AG09319 (cell line): ENCODE measurements around the gene EHHADH.
"Not testable (repeated sequence)": the region's sequence is repeated elsewhere in the genome, so short reads cannot be mapped to it uniquely, and the experiment has no call there.

Experiments
- DNase-seq: peaks from one replicate; pipeline ENCODE4 v3.0.0-alpha.2; 2010; ENCODE audit warnings: low read depth; ENCODE audit errors: extremely low read depth
- CTCF ChIP-seq: IDR thresholded peaks from 2 replicates; pipeline ENCODE4 v1.5.1; 2011; ENCODE audit warnings: low read depth, mild to moderate bottlenecking, inconsistent platforms, low read length, moderate library complexity

EHHADH gene

DNA sequence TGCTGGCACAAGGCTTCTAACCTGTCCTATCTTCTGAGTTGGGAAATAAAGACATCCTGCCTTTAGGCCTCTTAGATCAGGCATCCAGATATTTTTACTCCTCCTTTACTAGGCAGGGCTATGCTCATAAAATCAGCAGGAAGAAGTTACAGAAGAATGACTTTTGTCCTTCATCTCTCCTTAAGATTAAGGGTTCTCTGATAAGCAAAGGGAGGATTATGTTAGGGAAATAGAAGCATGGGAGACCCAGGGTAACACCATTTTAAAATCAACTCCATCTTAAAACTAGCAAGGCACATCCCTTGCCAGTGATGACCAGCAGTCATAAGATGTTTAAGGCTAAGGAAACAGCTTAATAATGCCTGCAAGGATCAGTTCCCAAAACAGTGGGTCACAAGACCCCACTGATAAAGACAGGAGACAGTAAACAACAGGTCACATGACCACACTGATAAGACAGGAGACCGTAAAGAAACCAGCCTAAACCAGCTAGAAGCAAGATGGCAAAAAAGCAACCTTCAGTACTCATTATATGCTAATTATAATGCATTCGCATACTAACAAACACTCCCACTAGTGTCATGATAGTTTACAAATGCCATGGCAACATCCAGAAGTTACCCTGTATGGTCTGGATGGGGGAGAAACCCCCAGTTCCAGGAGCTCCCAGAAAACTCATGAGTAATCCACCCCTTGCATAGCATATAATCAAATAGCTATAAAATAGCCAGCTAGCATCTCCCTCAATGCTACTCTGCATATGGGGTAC, 14.5 kb upstream of the EHHADH start:
- no peak for TF ChIP-seq CTCF

GRCh38 chr3:185267193-185267592, 13.3 kb upstream of the EHHADH start:
- no peak for TF ChIP-seq CTCF
- DNase-seq: no peak

More for the DNA sequence above, 14.5 kb upstream of the EHHADH start:
- DNase-seq: no peak

- no peak for TF ChIP-seq CTCF
- DNase-seq: no peak
Measured at GRCh38 chr3:185264849-185265553, 11.2 kb upstream of the EHHADH start.

DNA sequence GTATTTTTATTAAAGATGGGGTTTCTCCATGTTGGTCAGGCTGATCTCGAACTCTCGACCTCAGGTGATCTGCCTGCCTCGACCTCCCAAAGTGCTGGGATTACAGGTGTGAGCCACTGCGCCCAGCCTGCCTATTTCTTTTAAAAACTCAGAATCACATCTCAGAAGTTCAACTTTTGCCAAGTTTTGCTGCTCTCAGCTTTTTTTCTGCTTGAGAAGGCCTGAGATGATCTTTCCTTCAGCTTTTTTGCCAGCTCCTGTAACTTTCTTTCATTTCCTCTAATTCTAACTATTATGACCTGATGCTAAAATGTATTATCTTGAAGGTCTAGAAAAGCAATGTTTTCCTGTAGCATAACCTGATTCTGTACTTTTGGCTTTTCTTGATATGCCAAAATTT, 9.6 kb upstream of the EHHADH start:
- TF ChIP-seq CTCF: no peak
- DNase-seq: no peak

- no peak for TF ChIP-seq CTCF
- no peak for DNase-seq
Measured at GRCh38 chr3:185257334-185257733, 3.5 kb upstream of the EHHADH start.

DNA sequence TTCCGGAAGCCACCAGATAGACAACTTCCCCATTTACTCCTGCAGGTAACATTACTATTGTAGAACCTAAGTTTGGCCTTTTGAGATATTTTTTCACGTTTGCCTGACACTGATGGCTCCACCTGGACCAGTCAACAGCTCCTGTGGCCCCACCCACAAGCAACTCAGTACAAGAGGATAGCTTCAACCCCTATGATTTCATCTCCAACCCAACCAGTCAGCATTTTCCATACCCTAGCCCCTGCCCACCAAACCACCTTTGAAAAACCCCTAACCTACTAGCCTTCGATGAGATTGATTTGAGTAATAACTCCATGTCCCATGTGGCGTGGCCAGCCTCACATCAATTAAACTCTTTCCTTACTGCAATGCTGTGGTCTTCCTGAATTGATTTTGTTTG, 950 bp upstream of the EHHADH start:
- DNase-seq: no peak
- no peak for TF ChIP-seq CTCF

DNA sequence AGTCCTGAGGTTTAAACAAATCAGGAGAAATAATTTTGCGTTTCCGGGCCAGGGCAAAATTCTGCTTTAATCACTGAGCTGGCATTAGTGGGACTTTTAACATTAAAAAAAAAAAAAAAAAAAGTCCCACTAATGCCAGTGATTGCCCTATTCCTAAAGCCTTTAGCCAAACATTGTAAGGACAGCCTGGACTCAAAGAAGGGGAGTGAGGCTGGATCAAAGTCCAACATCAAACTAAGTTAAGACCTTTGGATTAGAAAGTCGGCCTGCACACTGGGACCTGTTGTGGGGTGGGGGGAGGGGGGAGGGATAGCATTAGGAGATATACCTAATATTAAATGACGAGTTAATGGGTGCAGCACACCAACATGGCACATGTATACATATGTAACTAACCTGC, 716 bp downstream of the EHHADH start:
- not testable (repeated sequence) for DNase-seq
